Stimulated activated CD4-positive, alpha-beta T cell treated with anti-CD3 and anti-CD28 coated beads, Interleukin-12 subunit alpha, Interleukin-12 subunit beta, amount 100 ng/mL, for 24 hours (primary cell): ENCODE results near the gene CTNNA3.

Experiments
- DNase-seq, 2 experiments: peaks; one replicate each; pipeline ENCODE4 v3.0.0-alpha.2; 2020; ENCODE audit warnings: low read depth in 2 of 2

The CTNNA3 gene

GRCh38 chr10:66931949-66932343, 764.0 kb downstream of the CTNNA3 start:
- no peak for DNase-seq

DNA sequence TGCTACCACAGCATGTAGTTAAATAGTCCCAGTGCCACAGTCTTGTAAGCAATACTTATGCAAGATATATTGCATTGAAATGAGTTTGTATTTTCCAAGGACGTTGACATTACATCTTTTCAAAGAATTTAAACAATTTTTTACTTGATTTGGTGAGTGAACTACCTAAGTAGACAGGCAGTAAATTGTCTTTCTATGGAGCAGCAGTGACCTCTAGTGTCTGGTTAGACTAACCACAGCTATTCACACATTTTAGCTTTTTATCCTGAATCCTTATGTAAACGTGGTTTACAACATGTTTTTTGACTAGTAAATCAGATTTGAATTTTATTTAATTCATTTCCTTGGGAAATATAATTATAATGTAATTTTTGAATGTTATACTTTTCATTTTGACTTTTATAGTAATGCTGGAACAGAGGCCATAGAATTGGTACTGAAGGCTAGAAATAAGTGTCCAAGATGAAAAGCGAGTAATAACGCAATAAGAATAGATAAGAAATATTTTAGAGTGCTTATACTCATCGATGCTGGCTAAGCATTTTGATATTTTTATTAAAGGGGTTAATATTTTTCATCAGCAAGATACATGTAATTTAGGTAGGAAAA, 764.6 kb downstream of the CTNNA3 start:
- no peak for DNase-seq

- DNase-seq, result no peak
Observed at GRCh38 chr10:66929375-66929774, 766.6 kb downstream of the CTNNA3 start.

- DNase-seq, result no peak
Observed at GRCh38 chr10:66928776-66929175, 767.2 kb downstream of the CTNNA3 start.

GRCh38 chr10:66927971-66928770, 767.8 kb downstream of the CTNNA3 start:
- no peak for DNase-seq

- DNase-seq, result no peak
Observed at GRCh38 chr10:66927251-66927935, 768.6 kb downstream of the CTNNA3 start.

DNA sequence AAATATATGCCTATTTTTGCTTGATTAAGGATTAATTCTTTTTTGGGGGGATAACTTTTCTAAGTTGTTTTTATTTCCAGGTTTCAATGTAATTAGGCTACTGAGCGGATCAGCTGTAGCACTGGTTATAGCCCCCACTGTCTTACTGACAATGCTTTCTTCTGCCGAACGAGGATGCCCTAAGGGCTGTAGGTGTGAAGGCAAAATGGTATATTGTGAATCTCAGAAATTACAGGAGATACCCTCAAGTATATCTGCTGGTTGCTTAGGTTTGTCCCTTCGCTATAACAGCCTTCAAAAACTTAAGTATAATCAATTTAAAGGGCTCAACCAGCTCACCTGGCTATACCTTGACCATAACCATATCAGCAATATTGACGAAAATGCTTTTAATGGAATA, 769.2 kb downstream of the CTNNA3 start:
- DNase-seq, result no peak

DNA sequence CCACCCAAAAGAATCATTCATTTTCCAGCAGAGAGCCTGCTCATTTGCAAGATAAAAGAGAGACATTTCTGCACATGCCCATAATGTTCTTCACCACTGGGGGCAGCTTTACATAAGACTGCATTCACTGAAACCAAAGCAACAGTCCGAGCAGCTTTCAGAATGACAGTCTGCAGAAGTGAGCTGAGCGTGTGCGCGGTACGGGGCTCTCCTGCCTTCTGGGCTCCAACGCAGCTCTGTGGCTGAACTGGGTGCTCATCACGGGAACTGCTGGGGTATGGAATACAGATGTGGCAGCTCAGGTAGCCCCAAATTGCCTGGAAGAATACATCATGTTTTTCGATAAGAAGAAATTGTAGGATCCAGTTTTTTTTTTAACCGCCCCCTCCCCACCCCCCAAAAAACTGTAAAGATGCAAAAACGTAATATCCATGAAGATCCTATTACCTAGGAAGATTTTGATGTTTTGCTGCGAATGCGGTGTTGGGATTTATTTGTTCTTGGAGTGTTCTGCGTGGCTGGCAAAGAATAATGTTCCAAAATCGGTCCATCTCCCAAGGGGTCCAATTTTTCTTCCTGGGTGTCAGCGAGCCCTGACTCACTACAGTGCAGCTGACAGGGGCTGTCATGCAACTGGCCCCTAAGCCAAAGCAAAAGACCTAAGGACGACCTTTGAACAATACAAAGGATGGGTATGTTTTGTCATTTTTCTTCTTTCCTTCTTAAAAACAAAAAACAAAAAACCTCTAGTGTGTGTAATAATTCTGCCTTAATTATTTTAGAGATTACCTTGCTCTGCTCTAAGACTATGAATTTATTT, 769.9 kb downstream of the CTNNA3 start, which contains the start of gene LRRTM3:
TSS of gene LRRTM3 (plus strand) at position 141 of the 820 bp plus-strand sequence.
- peak in 1 of 2 experiments; percentile 2 for DNase-seq

DNA sequence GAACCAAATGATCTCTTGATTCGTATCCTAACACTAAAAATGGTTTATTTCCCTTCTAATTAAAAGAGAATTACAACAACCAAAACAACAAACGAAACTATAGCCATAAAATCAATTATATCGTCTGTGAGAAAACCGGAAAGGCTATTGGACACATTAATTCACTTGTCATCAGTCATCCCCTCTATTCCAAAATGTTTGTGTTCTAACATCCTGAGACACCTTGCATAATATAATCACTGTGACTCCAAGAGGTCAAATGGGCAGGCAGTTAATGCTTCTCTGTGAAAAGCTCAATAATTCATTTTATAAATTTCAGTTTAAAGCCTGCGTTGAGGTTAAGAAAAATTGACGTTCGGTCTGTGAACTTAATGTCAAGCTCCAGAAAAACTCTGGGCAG, 770.6 kb downstream of the CTNNA3 start:
- DNase-seq, result no peak

- no peak for DNase-seq
Observed at GRCh38 chr10:66924674-66925345, 771.2 kb downstream of the CTNNA3 start.

DNA sequence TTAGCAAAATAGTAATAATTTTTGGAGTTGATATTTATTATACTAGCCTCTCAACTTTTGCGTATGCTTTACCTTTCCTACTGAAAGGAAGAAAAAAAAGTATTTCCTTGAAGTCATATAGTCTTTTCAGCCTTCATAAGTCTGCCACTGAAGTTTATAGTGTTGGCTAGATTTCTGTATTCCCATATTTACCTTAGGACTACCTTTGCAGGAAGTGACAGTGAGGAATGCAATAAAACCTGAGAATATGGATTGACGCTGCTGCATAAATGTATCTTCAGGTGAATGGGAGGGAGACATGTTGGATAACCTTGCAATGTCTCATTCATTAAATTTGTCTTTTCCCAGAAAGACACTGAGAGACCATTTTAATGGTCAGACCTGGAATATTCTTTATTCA, 776.7 kb downstream of the CTNNA3 start:
- no peak for DNase-seq

GRCh38 chr10:66917104-66917503, 778.9 kb downstream of the CTNNA3 start:
- DNase-seq, result no peak

GRCh38 chr10:66916030-66916429, 780.0 kb downstream of the CTNNA3 start:
- DNase-seq, result no peak

- DNase-seq, result no peak
Observed at GRCh38 chr10:66910671-66911070, 785.3 kb downstream of the CTNNA3 start.

GRCh38 chr10:66892871-66893270, 803.1 kb downstream of the CTNNA3 start:
- DNase-seq, result no peak

- no peak for DNase-seq
Observed at GRCh38 chr10:66888237-66888636, 807.8 kb downstream of the CTNNA3 start.

DNA sequence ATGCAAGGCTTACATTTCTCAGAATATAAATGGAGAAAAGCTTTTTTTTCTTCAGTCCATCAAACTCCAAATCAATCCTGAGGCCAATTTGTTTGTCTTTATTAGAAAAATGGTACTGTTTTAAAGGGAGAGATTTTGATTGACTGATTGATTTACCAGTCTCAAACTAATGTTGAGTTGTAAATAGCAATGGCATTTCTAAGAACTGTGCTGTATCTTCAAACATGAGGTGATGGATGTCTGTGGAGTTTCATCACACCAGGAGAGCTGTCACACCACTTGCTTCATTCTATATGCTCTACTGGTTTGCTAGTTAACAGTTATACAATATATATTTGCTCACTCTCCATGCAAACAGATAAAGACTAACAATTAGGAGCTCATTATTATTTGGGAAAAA, 809.1 kb downstream of the CTNNA3 start:
- DNase-seq, result no peak

GRCh38 chr10:66882271-66882670, 813.7 kb downstream of the CTNNA3 start:
- DNase-seq, result no peak

- no peak for DNase-seq
Observed at GRCh38 chr10:66881814-66882213, 814.2 kb downstream of the CTNNA3 start.

- no peak for DNase-seq
Observed at GRCh38 chr10:66880826-66881225, 815.2 kb downstream of the CTNNA3 start.

- no peak for DNase-seq
Observed at GRCh38 chr10:66880292-66880691, 815.7 kb downstream of the CTNNA3 start.
